ENCODE data around the gene DPH1. TPM values are rescaled to one million over a fixed set of nuclear protein-coding genes. Genes with fewer than 3 reads are reported as not detected.

Gene DPH1
- total and polyA plus RNA-seq, 2 of the 4 experiments (the other 2 are of a cell fraction), result 24.4 to 49.9 TPM

GRCh38 chr17:2034806-2035540, 5.0 kb downstream of the DPH1 start (continued):
- TF ChIP-seq USF2 (IDR thresholded peaks at IDR 0.05; ENCODE audit: low read depth, low read length) (no peak), NFE2L2 (IDR thresholded peaks at IDR 0.05; ENCODE audit: low read depth, low read length) (no peak), POLR2A (IDR thresholded peaks at IDR 0.05; ENCODE audit: low read depth, low read length) (no peak)
